Right lobe of liver (tissue), 6 donors: ENCODE results near the gene GOLGA3. TPM values are rescaled to one million over a fixed set of nuclear protein-coding genes. Genes with fewer than 3 reads are reported as not detected.
"Not testable (repeated sequence)": the region's sequence is repeated elsewhere in the genome, so short reads cannot be mapped to it uniquely, and the experiment has no call there.

ENCODE experiments used
- ATAC-seq, 4 donors: fragments of 200-7000 bp; cut with Tn5 transposase; one replicate each; pipeline ENCODE4 v1.9.1; 2020; ENCODE audit warnings: mild to moderate bottlenecking in 4 of 4, moderate library complexity in 4 of 4
- DNase-seq, 3 donors: peaks; one replicate each; pipeline ENCODE4 v3.0.0-alpha.2; 2020
- H3K27ac ChIP-seq, 3 donors: fragments of 200-600 bp; one replicate each; pipeline ENCODE4 v1.8.0; 2022
- H3K27me3 ChIP-seq, 2 donors: fragments of 200-600 bp; one replicate each; pipeline ENCODE4 v1.8.0; 2022
- H3K36me3 ChIP-seq, 4 donors: fragments of 200-600 bp; sonication (generic) in 1 of 4; one replicate each; pipeline versions ENCODE4 v1.5.1 to v1.8.0; 2017 to 2022; ENCODE audit warnings: control low read depth in 1 of 4
- H3K4me1 ChIP-seq, 4 donors: fragments of 200-600 bp; sonication (generic) in 1 of 4; one replicate each; pipeline versions ENCODE4 v1.5.1 to v1.8.0; 2017 to 2022; ENCODE audit warnings: control low read depth in 1 of 4
- H3K4me3 ChIP-seq, 3 donors: fragments of 200-600 bp; one replicate each; pipeline ENCODE4 v1.8.0; 2022
- H3K9me3 ChIP-seq, 4 donors: fragments of 200-600 bp; sonication (generic) in 1 of 4; one replicate each; pipeline versions ENCODE4 v1.5.1 to v1.8.0; 2017 to 2022; ENCODE audit warnings: control low read depth in 1 of 4
- POLR2A ChIP-seq: fragments of 450-650 bp; IDR thresholded peaks from one replicate; pipeline ENCODE4 v1.6.1; 2017; ENCODE audit warnings: antibody characterized with exemption, mild to moderate bottlenecking
- WGBS: methylation state at CpG from one replicate; pipeline ENCODE4 v1.1.6; 2018; ENCODE audit warnings: low coverage, low lambda C conversion rate; ENCODE audit not compliant: insufficient coverage; ENCODE audit errors: missing lambda C conversion rate; 5-methylcytosine and 5-hydroxymethylcytosine counted together
- intact Hi-C, 2 donors: fragments of 100-400 bp; cut with DNase I; formaldehyde crosslinking; loops; one replicate each; pipeline versions ENCODE4 v1.11.2 to v1.14.1; 2022
- total RNA-seq, 6 experiments: library from RNA; depleted of rRNA in 2 of 6; stranded (reverse); fragments of >200 nt in 2 of 6; fragmentation: NEBNext Ultra II Directional in 3 of 6; extraction: Animal tissue kit (Norgen Biotek cat#: 25700) in 3 of 6; gene quantifications; one replicate each; pipeline versions ENCODE4 v1.1.0 to v1.2.4, GENCODE V29; 2016 to 2023
- TF ChIP-seq, protein P1 (sequence below), 4 donors: fragments of 200-600 bp in 3 of 4; fragments of 450-650 bp in 1 of 4; IDR thresholded peaks; one replicate each; pipeline versions ENCODE4 v1.5.1 to v1.8.0; 2016 to 2022; ENCODE audit warnings: antibody characterized with exemption in 4 of 4, mild to moderate bottlenecking in 2 of 4
- donor health status: DM: no; HTN: yes; CAD: no.
- donor health status: DM: no; HTN: no; CAD: no.
- donor health status: DM: no; HTN: no; CAD: no.
- donor health status: DM: no; HTN: yes; CAD: no.
- donor health status: DM: no; HTN: yes; CAD: no.

The GOLGA3 gene
- total RNA-seq, 6 experiments from 2014 or later: 15.7 to 37.5 (median 22.8) TPM

DNA sequence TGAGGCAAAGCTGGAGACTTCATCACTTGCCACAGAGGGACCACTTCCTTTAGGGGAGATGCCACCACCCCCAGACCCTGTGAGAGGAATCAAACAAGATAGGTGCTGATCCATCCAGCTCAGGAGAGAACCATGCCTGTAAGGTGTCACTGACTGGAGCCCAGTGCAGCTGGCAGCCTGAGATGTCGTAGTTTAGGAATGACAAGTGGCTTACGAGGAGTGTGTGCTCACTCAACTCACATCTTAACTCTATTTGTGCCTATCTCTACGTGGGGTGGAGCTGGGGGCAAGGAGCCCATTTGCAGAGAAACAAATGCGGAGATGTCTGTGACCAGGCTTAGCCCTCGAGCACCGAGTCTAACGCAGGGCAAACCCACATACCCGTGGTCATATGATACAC lies 32.9 kb upstream of the GOLGA3 start:
- WGBS: 94% methylated on average over 4 of the region's 8 CpGs
- H3K4me1 ChIP-seq: no peaks in the 10 kb centered on the region
- no peak overlapping the region for H3K4me3 ChIP-seq
- no peak for DNase-seq
- intact Hi-C loops: no loop called here
- H3K36me3 ChIP-seq: peaks cover 0 to 44% (median 18%) of the 10 kb centered on the region in 4 donors
- no peaks in the 10 kb centered on the region for H3K9me3 ChIP-seq
- ATAC-seq: no peak
- no peak overlapping the region for H3K27ac ChIP-seq
- TF ChIP-seq POLR2A: no peak
- TF ChIP-seq, protein P1, sequence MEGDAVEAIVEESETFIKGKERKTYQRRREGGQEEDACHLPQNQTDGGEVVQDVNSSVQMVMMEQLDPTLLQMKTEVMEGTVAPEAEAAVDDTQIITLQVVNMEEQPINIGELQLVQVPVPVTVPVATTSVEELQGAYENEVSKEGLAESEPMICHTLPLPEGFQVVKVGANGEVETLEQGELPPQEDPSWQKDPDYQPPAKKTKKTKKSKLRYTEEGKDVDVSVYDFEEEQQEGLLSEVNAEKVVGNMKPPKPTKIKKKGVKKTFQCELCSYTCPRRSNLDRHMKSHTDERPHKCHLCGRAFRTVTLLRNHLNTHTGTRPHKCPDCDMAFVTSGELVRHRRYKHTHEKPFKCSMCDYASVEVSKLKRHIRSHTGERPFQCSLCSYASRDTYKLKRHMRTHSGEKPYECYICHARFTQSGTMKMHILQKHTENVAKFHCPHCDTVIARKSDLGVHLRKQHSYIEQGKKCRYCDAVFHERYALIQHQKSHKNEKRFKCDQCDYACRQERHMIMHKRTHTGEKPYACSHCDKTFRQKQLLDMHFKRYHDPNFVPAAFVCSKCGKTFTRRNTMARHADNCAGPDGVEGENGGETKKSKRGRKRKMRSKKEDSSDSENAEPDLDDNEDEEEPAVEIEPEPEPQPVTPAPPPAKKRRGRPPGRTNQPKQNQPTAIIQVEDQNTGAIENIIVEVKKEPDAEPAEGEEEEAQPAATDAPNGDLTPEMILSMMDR (IDR thresholded peaks at IDR 0.05): no peak
- H3K27me3 ChIP-seq: no peaks in the 10 kb centered on the region

DNA sequence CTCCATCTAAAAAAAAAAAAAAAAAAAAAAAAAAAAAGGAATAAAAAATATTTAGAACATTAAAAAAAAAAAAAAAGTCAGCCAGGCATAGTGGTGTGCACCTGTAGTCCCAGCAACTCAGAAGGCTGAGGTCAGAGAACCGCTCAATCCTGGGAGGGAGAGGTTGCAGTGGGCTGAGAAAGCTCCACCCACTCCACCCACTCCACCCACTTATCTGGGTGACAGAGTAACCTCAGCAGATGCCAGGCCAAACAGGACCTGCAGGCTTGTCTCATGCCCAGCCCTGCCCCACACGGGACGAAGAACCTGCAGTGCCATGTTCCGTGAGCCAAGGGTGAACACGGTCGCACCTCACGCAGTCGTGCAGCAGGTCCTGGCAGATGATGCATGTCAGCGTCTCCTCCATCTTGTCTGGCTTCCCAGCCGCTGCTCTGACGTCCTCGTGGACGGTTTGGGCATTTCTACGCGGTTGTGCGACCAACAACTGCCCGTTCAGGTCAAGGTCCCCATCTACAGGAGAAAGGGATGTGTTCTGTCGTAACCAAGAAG lies 30.1 kb upstream of the GOLGA3 start:
- intact Hi-C loops: no loop called here
- no peak overlapping the region for H3K27ac ChIP-seq
- DNase-seq (no peak), ATAC-seq (peak in 2 of 4 donors; percentile 6 to 53)
- no peaks in the 10 kb centered on the region for H3K27me3 ChIP-seq
- H3K9me3 ChIP-seq: no peaks in the 10 kb centered on the region
- WGBS: 85% methylated on average over 7 of the region's 18 CpGs
- H3K36me3 ChIP-seq: peaks cover 3 to 69% (median 27%) of the 10 kb centered on the region in 4 donors
- no peak overlapping the region for H3K4me3 ChIP-seq
- TF ChIP-seq, protein P1 (IDR thresholded peaks at IDR 0.05): no peak
- no peak for TF ChIP-seq POLR2A
- no peaks in the 10 kb centered on the region for H3K4me1 ChIP-seq

DNA sequence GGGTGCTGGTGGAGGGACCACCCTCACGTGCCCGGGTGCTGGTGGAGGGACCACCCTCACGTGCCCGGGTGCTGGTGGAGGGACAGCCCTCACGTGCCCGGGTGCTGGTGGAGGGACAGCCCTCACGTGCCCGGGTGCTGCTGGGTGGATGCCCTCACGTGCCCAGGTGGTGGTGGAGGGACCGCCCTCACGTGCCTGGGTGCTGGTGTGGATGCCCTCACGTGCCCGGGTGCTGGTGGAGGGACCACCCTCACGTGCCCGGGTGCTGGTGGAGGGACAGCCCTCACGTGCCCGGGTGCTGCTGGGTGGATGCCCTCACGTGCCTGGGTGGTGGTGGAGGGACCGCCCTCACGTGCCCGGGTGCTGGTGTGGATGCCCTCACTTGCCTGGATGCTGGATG lies 28.4 kb upstream of the GOLGA3 start:
- H3K27me3 ChIP-seq, H3K4me3 ChIP-seq, H3K27ac ChIP-seq, H3K4me1 ChIP-seq, DNase-seq, intact Hi-C loops, H3K9me3 ChIP-seq, ATAC-seq: not testable (repeated sequence)
- WGBS: 40% methylated on average over 1 of the region's 21 CpGs
- H3K36me3 ChIP-seq: peaks cover 3 to 83% (median 33%) of the 10 kb centered on the region in 4 donors

DNA sequence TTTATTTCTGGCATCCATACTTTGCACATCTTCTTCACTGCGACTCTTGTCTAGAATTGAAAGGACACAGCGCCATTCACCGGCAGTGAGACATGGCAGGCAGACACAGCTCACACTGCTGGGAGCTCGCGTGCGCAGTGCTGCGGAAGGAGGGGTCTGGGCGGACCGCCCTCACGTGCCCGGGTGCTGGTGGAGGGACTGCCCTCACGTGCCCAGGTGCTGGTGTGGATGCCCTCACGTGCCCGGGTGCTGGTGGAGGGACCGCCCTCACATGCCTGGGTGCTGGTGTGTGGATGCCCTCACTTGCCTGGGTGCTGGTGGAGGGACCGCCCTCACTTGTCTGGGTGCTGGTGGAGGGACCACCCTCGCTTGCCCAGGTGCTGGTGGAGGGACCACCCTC lies 27.9 kb upstream of the GOLGA3 start:
- ATAC-seq (no peak), DNase-seq (no peak)
- H3K4me3 ChIP-seq: no peak overlapping the region
- TF ChIP-seq, protein P1 (IDR thresholded peaks at IDR 0.05): no peak
- TF ChIP-seq POLR2A: no peak
- H3K27me3 ChIP-seq: no peaks in the 10 kb centered on the region
- 90% methylated on average over 7 of the region's 17 CpGs for WGBS
- H3K27ac ChIP-seq: no peak overlapping the region
- no peaks in the 10 kb centered on the region for H3K9me3 ChIP-seq
- H3K4me1 ChIP-seq: no peaks in the 10 kb centered on the region
- intact Hi-C loops: no loop called here
- peaks cover 3 to 82% (median 35%) of the 10 kb centered on the region in 4 donors for H3K36me3 ChIP-seq

DNA sequence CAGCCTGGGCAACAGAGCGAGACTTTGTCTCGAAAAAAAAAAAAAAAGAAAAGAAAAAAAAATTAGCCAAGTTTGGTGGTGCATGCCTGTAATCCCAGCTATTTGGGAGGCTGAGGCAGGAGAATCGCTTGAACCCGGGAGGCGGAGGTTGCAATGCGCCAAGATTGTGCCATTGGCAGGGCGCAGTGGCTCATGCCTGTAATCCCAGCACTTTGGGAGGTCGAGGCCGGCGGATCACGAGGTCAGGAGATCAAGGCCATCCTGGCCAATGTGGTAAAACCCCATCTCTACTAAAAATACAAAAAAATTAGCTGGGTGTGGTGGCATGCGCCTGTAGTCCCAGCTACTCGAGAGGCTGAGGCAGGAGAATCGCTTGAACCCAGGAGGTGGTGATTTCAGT lies 26.5 kb upstream of the GOLGA3 start:
- ATAC-seq, H3K9me3 ChIP-seq, H3K27ac ChIP-seq, H3K4me1 ChIP-seq, H3K4me3 ChIP-seq, DNase-seq, H3K27me3 ChIP-seq, intact Hi-C loops: not testable (repeated sequence)
- WGBS: 100% methylated on average over 5 of the region's 14 CpGs
- H3K36me3 ChIP-seq: peaks cover 3 to 80% (median 36%) of the 10 kb centered on the region in 4 donors
